Measurements from ENCODE around the gene STX7. TPM values are rescaled to one million over a fixed set of nuclear protein-coding genes. Genes with fewer than 3 reads are reported as not detected.
A peak's percentile ranks its signal among the peaks of the same experiment; 100 is the strongest.

Gene STX7
- total and polyA plus RNA-seq, 10 donors = 14.4 to 114 (median 80.7) TPM

GRCh38 chr6:132512342-132512637 lies 626 bp downstream of the STX7 start:
- H3K36me3 ChIP-seq = peaks cover 0 to 23% (median 0%) of the 10 kb centered on the region in 6 donors
- H3K4me3 ChIP-seq = peak overlapping the region; percentile 77 to 100 (median 94)
- no peaks in the 10 kb centered on the region for H3K27me3 ChIP-seq (replicated peaks in 1 of 7)
- peaks cover 15 to 68% (median 57%) of the 10 kb centered on the region in 6 donors for H3K4me1 ChIP-seq
- no peaks in the 10 kb centered on the region for H3K9me3 ChIP-seq
- 0 to 2% (median 0%) methylated on average over 7 of the region's 7 CpGs for WGBS, 5 donors
- intact Hi-C loops (cut with DNase I; ENCODE audit: low total_unique reads) = no loop called here
- TF ChIP-seq POLR2AphosphoS5 (IDR thresholded peaks at IDR 0.05) = no peak
- no peak for TF ChIP-seq POLR2A (IDR thresholded peaks at IDR 0.05)
- TF ChIP-seq, protein P1, sequence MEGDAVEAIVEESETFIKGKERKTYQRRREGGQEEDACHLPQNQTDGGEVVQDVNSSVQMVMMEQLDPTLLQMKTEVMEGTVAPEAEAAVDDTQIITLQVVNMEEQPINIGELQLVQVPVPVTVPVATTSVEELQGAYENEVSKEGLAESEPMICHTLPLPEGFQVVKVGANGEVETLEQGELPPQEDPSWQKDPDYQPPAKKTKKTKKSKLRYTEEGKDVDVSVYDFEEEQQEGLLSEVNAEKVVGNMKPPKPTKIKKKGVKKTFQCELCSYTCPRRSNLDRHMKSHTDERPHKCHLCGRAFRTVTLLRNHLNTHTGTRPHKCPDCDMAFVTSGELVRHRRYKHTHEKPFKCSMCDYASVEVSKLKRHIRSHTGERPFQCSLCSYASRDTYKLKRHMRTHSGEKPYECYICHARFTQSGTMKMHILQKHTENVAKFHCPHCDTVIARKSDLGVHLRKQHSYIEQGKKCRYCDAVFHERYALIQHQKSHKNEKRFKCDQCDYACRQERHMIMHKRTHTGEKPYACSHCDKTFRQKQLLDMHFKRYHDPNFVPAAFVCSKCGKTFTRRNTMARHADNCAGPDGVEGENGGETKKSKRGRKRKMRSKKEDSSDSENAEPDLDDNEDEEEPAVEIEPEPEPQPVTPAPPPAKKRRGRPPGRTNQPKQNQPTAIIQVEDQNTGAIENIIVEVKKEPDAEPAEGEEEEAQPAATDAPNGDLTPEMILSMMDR (IDR thresholded peaks at IDR 0.05 in 8 of 11, conservative IDR thresholded peaks at IDR 0.05 in 3 of 11) = no peak
- peak overlapping the region; percentile 70 to 99 (median 94) for H3K27ac ChIP-seq
- DNase-seq = no peak

DNA sequence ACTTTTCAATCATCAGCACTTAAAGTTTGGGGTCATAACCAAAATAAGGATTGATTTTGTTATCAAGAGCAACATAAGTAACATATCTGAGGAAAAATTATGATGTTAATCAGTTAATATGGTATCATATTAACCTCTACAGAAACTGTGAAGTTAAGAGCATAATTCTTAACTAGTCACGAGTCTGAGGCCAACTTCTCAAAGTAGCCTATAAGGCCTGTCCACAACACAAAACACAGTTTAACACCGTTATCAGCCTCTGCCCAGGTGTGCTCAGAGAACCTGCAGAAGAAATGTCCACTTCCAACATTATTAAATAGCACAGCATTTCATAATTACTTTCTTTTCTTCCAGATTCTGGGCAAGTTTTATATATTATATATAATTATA lies 1.1 kb downstream of the STX7 start:
- H3K27me3 ChIP-seq (replicated peaks in 1 of 7) = no peaks in the 10 kb centered on the region
- WGBS, 5 donors = 17 to 28% (median 22%) methylated on average over 2 of the region's 2 CpGs
- intact Hi-C loops (cut with DNase I; ENCODE audit: low total_unique reads) = no loop called here
- no peak for DNase-seq
- peaks cover 0 to 27% (median 0%) of the 10 kb centered on the region in 6 donors for H3K36me3 ChIP-seq
- peaks cover 16 to 72% (median 62%) of the 10 kb centered on the region in 6 donors for H3K4me1 ChIP-seq
- peak overlapping the region; percentile 77 to 100 (median 94) for H3K4me3 ChIP-seq
- peak overlapping the region; percentile 70 to 99 (median 94) for H3K27ac ChIP-seq
- H3K9me3 ChIP-seq = no peaks in the 10 kb centered on the region
- TF ChIP-seq POLR2A (IDR thresholded peaks at IDR 0.05) (no peak), POLR2AphosphoS5 (IDR thresholded peaks at IDR 0.05) (no peak)
- TF ChIP-seq, protein P1 (IDR thresholded peaks at IDR 0.05 in 8 of 11, conservative IDR thresholded peaks at IDR 0.05 in 3 of 11) = no peak

DNA sequence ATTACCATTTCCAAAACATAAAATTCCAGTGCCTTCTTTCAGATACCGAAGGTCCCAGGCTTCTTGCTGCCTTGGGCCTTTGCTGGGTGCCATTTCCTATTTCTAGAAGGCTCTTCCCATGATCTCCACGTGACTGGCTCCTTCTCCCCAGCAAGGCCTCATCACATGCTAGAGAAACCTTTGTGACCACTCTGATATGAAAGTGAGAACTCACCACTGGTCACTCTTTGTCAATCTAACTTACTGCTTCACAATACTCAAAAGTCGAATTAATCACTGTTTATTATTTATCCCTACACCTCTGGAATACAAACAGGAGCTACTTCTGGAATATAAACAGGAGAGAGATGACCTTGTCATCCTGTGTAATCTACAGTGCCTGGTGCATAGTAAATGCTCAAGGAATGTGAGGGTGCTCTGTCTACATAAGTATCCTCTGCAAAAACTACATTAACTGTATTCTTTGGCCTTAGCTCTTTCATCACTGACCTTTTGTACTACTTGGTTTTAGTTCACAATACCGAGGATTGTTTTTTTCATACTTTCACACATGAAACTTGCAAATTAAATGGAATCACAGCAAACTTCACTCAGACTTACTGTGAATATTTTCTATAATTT lies 1.6 kb downstream of the STX7 start:
- Histone ChIP-seq H3K4me3 (peak overlapping the region; percentile 77 to 100 (median 94)), H3K9me3 (no peaks in the 10 kb centered on the region), H3K27me3 (replicated peaks in 1 of 7) (no peaks in the 10 kb centered on the region), H3K27ac (peak overlapping the region in 7 of 8 donors; percentile 88 to 99 (median 95)), H3K36me3 (peaks cover 0 to 28% (median 0%) of the 10 kb centered on the region in 6 donors), H3K4me1 (peaks cover 16 to 77% (median 67%) of the 10 kb centered on the region in 6 donors)
- 39 to 50% (median 47%) methylated on average over 4 of the region's 4 CpGs for WGBS, 5 donors
- DNase-seq = no peak
- intact Hi-C loops (cut with DNase I; ENCODE audit: low total_unique reads) = no loop called here
- peak in 1 of 3 donors; percentile 20 for TF ChIP-seq POLR2AphosphoS5 (IDR thresholded peaks at IDR 0.05)
- TF ChIP-seq, protein P1 (IDR thresholded peaks at IDR 0.05 in 8 of 11, conservative IDR thresholded peaks at IDR 0.05 in 3 of 11) = no peak

DNA sequence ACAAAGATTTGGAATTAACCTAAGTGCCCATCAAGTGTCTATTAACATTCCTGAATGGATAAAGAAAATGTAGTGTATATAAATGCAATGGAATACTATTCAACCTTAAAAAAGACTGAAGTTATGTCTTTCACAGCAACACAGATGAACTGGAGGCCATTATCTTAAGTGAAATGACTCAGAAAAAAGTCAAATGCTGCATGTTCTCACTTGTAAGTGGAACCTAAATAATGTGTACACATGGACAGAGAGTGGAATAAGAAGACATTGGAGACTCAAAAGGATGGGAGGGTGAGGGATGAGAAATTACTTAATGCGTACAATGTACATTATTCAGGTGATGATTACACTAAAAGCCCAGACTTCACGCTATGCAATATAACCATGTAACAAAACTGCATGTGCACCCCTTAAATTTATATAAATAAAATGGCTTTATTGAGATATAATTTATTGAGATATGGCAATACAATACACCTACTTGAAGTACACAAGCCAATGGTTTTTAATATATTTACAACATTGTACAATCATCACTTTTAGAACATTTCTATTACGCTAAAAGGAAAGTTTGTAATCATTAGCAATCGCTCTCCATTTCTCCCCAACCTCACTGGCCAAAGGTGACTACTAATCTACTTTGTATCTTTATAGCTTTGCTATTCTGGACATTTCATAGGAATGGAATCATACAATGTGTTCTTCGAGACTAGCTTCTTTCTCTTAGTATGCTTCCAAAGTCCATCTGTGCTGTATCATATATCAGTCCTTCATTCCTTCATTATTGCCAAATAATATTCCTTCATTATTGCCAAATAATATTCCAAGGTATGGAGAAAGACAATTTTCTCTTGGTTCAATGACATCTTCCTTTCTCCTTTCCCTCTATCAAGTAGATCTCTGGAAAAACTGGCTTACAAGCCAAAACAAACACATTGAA lies 5.8 kb downstream of the STX7 start:
- WGBS, 5 donors = 95 to 98% (median 97%) methylated on average over 5 of the region's 5 CpGs
- no peak for TF ChIP-seq POLR2AphosphoS5 (IDR thresholded peaks at IDR 0.05)
- no peaks in the 10 kb centered on the region for H3K27me3 ChIP-seq (replicated peaks in 1 of 7)
- H3K9me3 ChIP-seq = no peaks in the 10 kb centered on the region
- H3K4me3 ChIP-seq = no peak overlapping the region
- H3K36me3 ChIP-seq = peaks cover 0 to 50% (median 13%) of the 10 kb centered on the region in 6 donors
- intact Hi-C loops (cut with DNase I; ENCODE audit: low total_unique reads) = no loop called here
- no peak for DNase-seq
- peak overlapping the region in 1 of 8 donors; percentile 12 for H3K27ac ChIP-seq
- peaks cover 24 to 97% (median 83%) of the 10 kb centered on the region in 6 donors for H3K4me1 ChIP-seq
